Tibial nerve (tissue), 4 donors: Measurements from ENCODE around the gene AGBL3. TPM values are rescaled to one million over a fixed set of nuclear protein-coding genes. Genes with fewer than 3 reads are reported as not detected.

Experiments used
- DNase-seq, 2 donors: peaks; one replicate each; pipeline ENCODE4 v3.0.0-alpha.2; 2019; ENCODE audit warnings: low spot score in 2 of 2
- H3K27ac ChIP-seq, 4 donors: fragments of 200-600 bp; sonication (generic) in 3 of 4; one replicate each; pipeline ENCODE4 v1.5.1; 2017 to 2019; ENCODE audit warnings: mild to moderate bottlenecking in 1 of 4
- H3K27me3 ChIP-seq, 2 donors: fragments of 200-600 bp; sonication (generic) in 1 of 2; one replicate each; pipeline versions ENCODE4 v1.5.1 to v1.6.0; 2017 to 2019
- H3K36me3 ChIP-seq, 3 donors: fragments of 200-600 bp; sonication (generic); one replicate each; pipeline ENCODE4 v1.5.1; 2018 to 2019
- H3K4me1 ChIP-seq, 4 donors: fragments of 200-600 bp; sonication (generic) in 3 of 4; one replicate each; pipeline ENCODE4 v1.5.1; 2017 to 2019
- H3K4me3 ChIP-seq, 4 donors: fragments of 200-600 bp; sonication (generic) in 3 of 4; one replicate each; pipeline ENCODE4 v1.5.1; 2017 to 2019; ENCODE audit warnings: mild to moderate bottlenecking in 1 of 4, moderate library complexity in 1 of 4
- H3K9me3 ChIP-seq, 4 donors: fragments of 200-600 bp; sonication (generic) in 3 of 4; one replicate each; pipeline ENCODE4 v1.5.1; 2017 to 2019
- CTCF ChIP-seq, 5 experiments: fragments of 200-600 bp in 3 of 5; fragments of 450-650 bp in 2 of 5; sonication (generic) in 3 of 5; IDR thresholded peaks; one replicate each; pipeline ENCODE4 v1.5.1; 2016 to 2019; ENCODE audit warnings: antibody characterized with exemption in 5 of 5, mild to moderate bottlenecking in 3 of 5, moderate library complexity in 2 of 5
- EP300 ChIP-seq, 2 donors: sonication (generic); formaldehyde crosslinking; IDR thresholded peaks; one replicate each; pipeline ENCODE4 v1.6.1; 2017; ENCODE audit warnings: antibody characterized with exemption in 2 of 2, mild to moderate bottlenecking in 1 of 2
- POLR2A ChIP-seq, 2 donors: fragments of 450-650 bp; IDR thresholded peaks; one replicate each; pipeline ENCODE4 v1.6.1; 2017; ENCODE audit warnings: antibody characterized with exemption in 2 of 2, mild to moderate bottlenecking in 2 of 2, moderate library complexity in 2 of 2
- WGBS, 2 donors: methylation state at CpG; one replicate each; pipeline ENCODE4 v1.1.5; 2018; 5-methylcytosine and 5-hydroxymethylcytosine counted together
- total RNA-seq, 4 donors: library from RNA; depleted of rRNA; stranded (reverse); fragments of >200 nt; gene quantifications; one replicate each; pipeline ENCODE4 v1.1.0, GENCODE V29; 2016

Gene AGBL3
- total RNA-seq, 4 donors from 2014 or later, result 1.3 to 3.1 (median 1.9) TPM

GRCh38 chr7:134948736-134949135 lies 37.6 kb upstream of the AGBL3 start:
- Histone ChIP-seq H3K4me1 (peaks cover 0 to 20% (median 0%) of the 10 kb centered on the region in 4 donors), H3K4me3 (no peak overlapping the region), H3K27ac (peak overlapping the region in 1 of 4 donors; percentile 15), H3K27me3 (no peaks in the 10 kb centered on the region), H3K9me3 (no peaks in the 10 kb centered on the region), H3K36me3 (peaks cover 0 to 68% (median 0%) of the 10 kb centered on the region in 3 donors)
- 65 to 77% methylated on average over 1 of the region's 1 CpG for WGBS, 2 donors
- DNase-seq, result no peak
- no peak for TF ChIP-seq CTCF (IDR thresholded peaks at IDR 0.05)
- no peak for TF ChIP-seq EP300 (IDR thresholded peaks at IDR 0.05)
- TF ChIP-seq POLR2A (IDR thresholded peaks at IDR 0.05), result no peak

DNA sequence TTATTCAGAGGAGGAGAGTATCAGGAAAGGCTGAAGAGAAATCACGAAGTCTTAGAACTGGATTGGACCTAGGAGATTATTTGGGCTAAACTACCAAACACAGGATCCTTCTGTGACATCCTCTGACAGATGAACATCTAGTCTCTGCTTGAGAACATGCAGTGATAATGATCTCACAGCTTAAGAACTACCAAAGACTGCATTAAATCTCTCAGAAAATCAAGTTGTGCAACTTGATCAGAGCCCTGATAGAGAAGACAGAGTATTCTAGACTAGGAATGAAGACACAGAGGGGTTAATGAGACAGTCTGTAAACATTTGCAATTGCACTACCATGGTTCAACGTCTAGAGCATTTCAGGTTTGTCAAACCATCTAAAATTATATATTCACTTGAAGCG lies 37.1 kb upstream of the AGBL3 start:
- Histone ChIP-seq H3K27ac (peak overlapping the region in 1 of 4 donors; percentile 15), H3K9me3 (no peaks in the 10 kb centered on the region), H3K4me1 (peaks cover 0 to 20% (median 0%) of the 10 kb centered on the region in 4 donors), H3K27me3 (no peaks in the 10 kb centered on the region), H3K36me3 (peaks cover 0 to 68% (median 0%) of the 10 kb centered on the region in 3 donors), H3K4me3 (no peak overlapping the region)
- 72 to 77% methylated on average over 3 of the region's 3 CpGs for WGBS, 2 donors
- no peak for DNase-seq
- TF ChIP-seq EP300 (IDR thresholded peaks at IDR 0.05) (no peak), CTCF (IDR thresholded peaks at IDR 0.05) (no peak), POLR2A (IDR thresholded peaks at IDR 0.05) (no peak)

DNA sequence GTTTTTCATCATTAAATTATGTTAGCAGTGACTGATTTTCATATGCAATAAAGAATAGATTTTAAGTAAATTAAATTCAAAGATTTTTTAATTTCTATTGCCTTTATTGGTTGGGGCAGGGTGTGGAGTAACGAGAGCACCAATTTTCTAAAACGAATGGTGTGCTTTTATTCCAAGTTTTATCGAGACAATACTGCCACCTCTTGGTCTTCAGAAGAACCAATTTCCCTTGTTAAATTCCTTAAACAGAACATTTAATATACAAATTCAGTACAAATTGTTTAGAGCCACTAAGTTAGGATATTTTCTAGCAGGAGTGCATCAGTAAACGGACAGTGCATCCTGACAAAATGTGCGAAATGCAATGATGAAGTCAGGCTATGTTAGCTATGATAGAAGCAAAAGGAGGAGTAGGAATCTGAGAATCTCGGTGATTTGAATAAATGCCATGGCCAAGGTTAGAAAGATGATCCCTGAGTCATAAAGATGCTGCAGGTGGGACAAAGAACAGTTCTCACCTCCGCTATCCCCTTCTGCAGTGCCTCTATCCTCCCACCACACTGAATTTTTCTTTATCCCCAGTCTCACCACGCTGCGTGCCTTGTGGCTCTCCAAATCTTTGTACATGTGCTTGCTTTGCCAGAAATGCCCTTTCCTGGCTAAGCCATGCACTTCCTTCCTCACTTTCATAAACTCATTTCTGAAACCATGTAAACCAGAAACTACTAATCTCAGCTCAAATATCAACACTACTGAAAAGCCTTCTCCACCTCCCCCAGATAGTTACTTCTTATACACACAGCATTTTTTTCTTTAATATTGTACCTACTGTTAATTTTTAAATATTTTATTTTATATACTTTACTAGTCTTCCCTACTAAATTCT lies 31.9 kb upstream of the AGBL3 start:
- Histone ChIP-seq H3K27me3 (no peaks in the 10 kb centered on the region), H3K4me1 (no peaks in the 10 kb centered on the region), H3K9me3 (no peaks in the 10 kb centered on the region), H3K36me3 (peaks cover 0 to 89% (median 4%) of the 10 kb centered on the region in 3 donors), H3K4me3 (no peak overlapping the region), H3K27ac (peak overlapping the region in 2 of 4 donors; percentile 43 to 60)
- 53 to 54% methylated on average over 9 of the region's 9 CpGs for whole genome bisulfite sequencing, 2 donors
- no peak for TF ChIP-seq POLR2A (IDR thresholded peaks at IDR 0.05)
- TF ChIP-seq CTCF (IDR thresholded peaks at IDR 0.05), result peak; percentile 42 to 70 (median 52)
- DNase-seq, result no peak

DNA sequence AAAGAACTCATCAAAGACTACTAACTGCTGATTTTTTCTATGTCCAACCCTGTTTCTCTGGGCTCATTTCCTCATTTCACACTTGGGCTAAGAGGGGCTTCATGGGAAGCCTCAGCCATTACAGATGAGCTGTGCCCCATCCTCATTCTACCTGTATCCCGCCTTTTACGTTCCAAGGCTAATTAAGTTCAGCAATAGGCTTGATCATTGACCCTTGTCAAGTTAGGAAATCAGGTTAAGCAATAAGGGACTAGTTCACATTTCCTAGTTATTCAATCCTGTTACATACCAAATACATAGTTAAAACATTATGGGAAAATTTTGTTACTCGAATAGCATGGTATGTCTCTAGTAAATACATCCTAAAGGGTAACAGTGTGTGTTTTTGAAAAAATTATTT lies 29.3 kb upstream of the AGBL3 start:
- TF ChIP-seq CTCF (IDR thresholded peaks at IDR 0.05) (no peak), POLR2A (IDR thresholded peaks at IDR 0.05) (no peak), EP300 (IDR thresholded peaks at IDR 0.05) (no peak)
- DNase-seq, result no peak
- no peaks in the 10 kb centered on the region for H3K27me3 ChIP-seq
- H3K4me1 ChIP-seq, result no peaks in the 10 kb centered on the region
- H3K27ac ChIP-seq, result no peak overlapping the region
- H3K36me3 ChIP-seq, result peaks cover 3 to 86% (median 4%) of the 10 kb centered on the region in 3 donors
- WGBS, 2 donors, result 92 to 95% methylated on average over 3 of the region's 3 CpGs
- no peak overlapping the region for H3K4me3 ChIP-seq
- no peaks in the 10 kb centered on the region for H3K9me3 ChIP-seq

DNA sequence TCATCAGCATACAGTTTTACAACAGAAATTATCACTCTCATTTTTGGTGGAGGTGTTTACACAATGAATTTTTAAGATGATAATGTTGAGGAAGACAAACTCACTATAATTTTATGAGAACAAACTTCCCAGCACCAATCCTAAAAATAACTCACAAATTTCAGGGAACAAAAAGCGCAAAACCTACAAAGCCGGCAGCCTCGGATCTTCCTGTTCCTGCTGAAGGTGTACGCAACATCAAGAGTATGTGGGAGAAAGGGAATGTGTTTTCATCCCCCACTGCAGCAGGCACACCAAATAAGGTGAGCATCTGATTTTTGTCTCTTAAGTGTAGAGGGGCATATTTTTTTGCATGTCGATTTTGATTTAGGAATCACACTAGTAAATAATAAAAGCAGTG lies 26.5 kb upstream of the AGBL3 start:
- H3K36me3 ChIP-seq, result peaks cover 3 to 87% (median 4%) of the 10 kb centered on the region in 3 donors
- no peak overlapping the region for H3K4me3 ChIP-seq
- H3K4me1 ChIP-seq, result peaks cover 0 to 16% (median 0%) of the 10 kb centered on the region in 4 donors
- no peak overlapping the region for H3K27ac ChIP-seq
- H3K9me3 ChIP-seq, result no peaks in the 10 kb centered on the region
- no peak for TF ChIP-seq CTCF (IDR thresholded peaks at IDR 0.05)
- no peak for TF ChIP-seq POLR2A (IDR thresholded peaks at IDR 0.05)
- TF ChIP-seq EP300 (IDR thresholded peaks at IDR 0.05), result no peak
- WGBS, 2 donors, result 93 to 95% methylated on average over 5 of the region's 5 CpGs
- no peaks in the 10 kb centered on the region for H3K27me3 ChIP-seq
- DNase-seq, result no peak
